ENCODE results near the gene ARX. TPM values are rescaled to one million over a fixed set of nuclear protein-coding genes. Genes with fewer than 3 reads are reported as not detected.

Gene ARX
- total RNA-seq, 2 donors from 2014 or later, result 1.0 TPM; not detected in 1

DNA sequence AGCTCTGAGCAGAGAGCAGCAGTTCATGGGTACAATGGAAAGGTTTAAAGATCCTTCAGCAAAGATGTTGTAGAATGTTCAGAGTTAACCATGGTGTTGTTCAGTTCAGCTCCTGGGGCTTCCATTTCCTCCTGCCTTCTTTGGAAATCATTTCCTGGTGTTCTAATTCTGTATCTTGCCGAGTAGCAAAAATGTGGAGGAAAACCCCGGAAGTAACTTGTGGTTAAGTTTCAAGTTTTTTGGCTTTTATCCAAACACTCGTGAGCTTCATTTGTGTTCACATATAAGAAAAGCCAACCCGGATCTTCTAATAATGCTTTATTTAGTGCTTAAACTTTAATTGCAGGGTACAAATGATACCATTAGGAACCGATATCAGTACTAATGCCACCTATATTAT is 33.6 kb upstream of the ARX start:
- H3K9me3 ChIP-seq, result no peaks in the 10 kb centered on the region
- no peaks in the 10 kb centered on the region for H3K27me3 ChIP-seq
- intact Hi-C loops (cut with DNase I), result no loop called here
- no peak for DNase-seq
- no peak for ATAC-seq
- no peak overlapping the region for H3K27ac ChIP-seq
- H3K4me3 ChIP-seq, result no peak overlapping the region
- no peaks in the 10 kb centered on the region for H3K36me3 ChIP-seq (replicated peaks in 1 of 2; ENCODE audit: insufficient read depth in 1 of 2, low read depth in 2 of 2)
- WGBS, 2 donors, result 29 to 33% methylated on average over 5 of the region's 5 CpGs
- TF ChIP-seq POLR2A (IDR thresholded peaks at IDR 0.05), result no peak
- TF ChIP-seq, protein P1, sequence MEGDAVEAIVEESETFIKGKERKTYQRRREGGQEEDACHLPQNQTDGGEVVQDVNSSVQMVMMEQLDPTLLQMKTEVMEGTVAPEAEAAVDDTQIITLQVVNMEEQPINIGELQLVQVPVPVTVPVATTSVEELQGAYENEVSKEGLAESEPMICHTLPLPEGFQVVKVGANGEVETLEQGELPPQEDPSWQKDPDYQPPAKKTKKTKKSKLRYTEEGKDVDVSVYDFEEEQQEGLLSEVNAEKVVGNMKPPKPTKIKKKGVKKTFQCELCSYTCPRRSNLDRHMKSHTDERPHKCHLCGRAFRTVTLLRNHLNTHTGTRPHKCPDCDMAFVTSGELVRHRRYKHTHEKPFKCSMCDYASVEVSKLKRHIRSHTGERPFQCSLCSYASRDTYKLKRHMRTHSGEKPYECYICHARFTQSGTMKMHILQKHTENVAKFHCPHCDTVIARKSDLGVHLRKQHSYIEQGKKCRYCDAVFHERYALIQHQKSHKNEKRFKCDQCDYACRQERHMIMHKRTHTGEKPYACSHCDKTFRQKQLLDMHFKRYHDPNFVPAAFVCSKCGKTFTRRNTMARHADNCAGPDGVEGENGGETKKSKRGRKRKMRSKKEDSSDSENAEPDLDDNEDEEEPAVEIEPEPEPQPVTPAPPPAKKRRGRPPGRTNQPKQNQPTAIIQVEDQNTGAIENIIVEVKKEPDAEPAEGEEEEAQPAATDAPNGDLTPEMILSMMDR (IDR thresholded peaks at IDR 0.05), result no peak
- no peaks in the 10 kb centered on the region for H3K4me1 ChIP-seq

DNA sequence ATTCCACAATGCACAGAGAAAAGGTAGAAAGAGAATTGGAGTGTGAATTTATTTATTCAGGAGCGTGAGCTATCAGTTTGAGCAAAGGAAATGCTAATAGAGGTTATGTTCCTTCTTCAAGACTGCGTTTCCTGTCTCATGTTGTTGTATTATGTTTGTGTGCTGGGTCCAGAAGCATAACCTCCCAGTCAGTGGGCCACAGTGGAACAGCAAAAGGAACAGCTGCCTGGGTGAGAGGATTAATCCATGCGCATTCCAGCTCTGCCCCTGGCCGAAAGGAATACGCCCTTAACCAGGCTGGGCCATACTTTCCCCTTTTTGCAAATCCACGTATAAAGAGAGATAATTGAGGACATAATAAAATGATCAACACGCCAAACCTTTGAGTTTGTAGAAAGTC is 32.4 kb upstream of the ARX start:
- WGBS, 2 donors, result 71 to 83% methylated on average over 7 of the region's 7 CpGs
- Histone ChIP-seq H3K9me3 (no peaks in the 10 kb centered on the region), H3K27ac (no peak overlapping the region), H3K27me3 (no peaks in the 10 kb centered on the region), H3K4me1 (no peaks in the 10 kb centered on the region), H3K36me3 (replicated peaks in 1 of 2; ENCODE audit: insufficient read depth in 1 of 2, low read depth in 2 of 2) (no peaks in the 10 kb centered on the region), H3K4me3 (no peak overlapping the region)
- ATAC-seq (no peak), DNase-seq (no peak)
- TF ChIP-seq, protein P1 (IDR thresholded peaks at IDR 0.05), result no peak
- TF ChIP-seq POLR2A (IDR thresholded peaks at IDR 0.05), result no peak
- intact Hi-C loops (cut with DNase I), result no loop called here

DNA sequence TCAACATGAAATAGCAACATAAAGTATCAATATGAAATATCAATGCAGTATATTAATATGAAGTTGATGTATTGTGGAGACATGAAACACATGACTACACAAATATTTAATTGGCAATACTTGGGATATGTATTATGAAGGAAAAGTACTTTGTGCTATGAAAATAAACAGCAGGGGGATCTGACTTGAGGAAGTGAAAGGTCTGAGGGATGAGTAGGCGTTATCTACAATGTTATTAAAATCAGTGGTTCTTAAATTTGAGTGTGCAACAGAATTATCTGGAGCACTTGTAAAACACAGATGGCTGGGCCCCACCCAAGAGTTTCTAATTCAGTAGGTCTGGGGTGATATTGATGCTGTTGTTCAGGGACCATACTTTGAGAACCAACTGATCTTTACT is 27.4 kb upstream of the ARX start:
- Histone ChIP-seq H3K27ac (no peak overlapping the region), H3K4me3 (no peak overlapping the region), H3K9me3 (no peaks in the 10 kb centered on the region), H3K36me3 (replicated peaks in 1 of 2; ENCODE audit: insufficient read depth in 1 of 2, low read depth in 2 of 2) (no peaks in the 10 kb centered on the region), H3K4me1 (no peaks in the 10 kb centered on the region), H3K27me3 (no peaks in the 10 kb centered on the region)
- DNase-seq (no peak), ATAC-seq (no peak)
- no peak for TF ChIP-seq POLR2A (IDR thresholded peaks at IDR 0.05)
- intact Hi-C loops (cut with DNase I), result no loop called here
- 71 to 78% methylated on average over 1 of the region's 1 CpG for WGBS, 2 donors

DNA sequence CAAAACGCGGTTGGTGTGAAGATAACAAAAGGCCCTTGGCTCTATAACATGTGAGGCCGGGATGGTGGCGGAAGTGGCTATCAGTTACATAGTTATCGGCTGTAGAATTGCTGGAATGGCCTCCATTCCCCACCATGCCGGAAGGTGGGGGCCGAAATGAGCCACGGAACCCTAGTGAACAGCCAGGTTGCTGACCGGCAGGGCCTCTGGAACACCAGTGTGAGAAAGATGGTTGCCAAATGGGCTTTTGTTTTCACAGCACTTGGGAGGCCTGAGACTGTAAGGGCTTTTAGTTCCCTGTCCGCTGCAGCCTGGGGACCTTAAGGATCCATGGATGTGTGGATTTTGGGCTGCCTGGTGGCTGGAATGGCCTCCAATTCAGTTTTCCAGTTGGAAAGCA is 23.3 kb upstream of the ARX start:
- H3K4me1 ChIP-seq, result no peaks in the 10 kb centered on the region
- no peak overlapping the region for H3K4me3 ChIP-seq
- ATAC-seq, result no peak
- H3K9me3 ChIP-seq, result no peaks in the 10 kb centered on the region
- no peaks in the 10 kb centered on the region for H3K36me3 ChIP-seq (replicated peaks in 1 of 2; ENCODE audit: insufficient read depth in 1 of 2, low read depth in 2 of 2)
- H3K27me3 ChIP-seq, result no peaks in the 10 kb centered on the region
- no peak for DNase-seq
- no peak overlapping the region for H3K27ac ChIP-seq
- TF ChIP-seq, protein P1 (IDR thresholded peaks at IDR 0.05), result no peak
- TF ChIP-seq POLR2A (IDR thresholded peaks at IDR 0.05), result no peak
- intact Hi-C loops (cut with DNase I), result no loop called here
- WGBS, 2 donors, result 84 to 100% methylated on average over 2 to 10 of the region's 10 CpGs

DNA sequence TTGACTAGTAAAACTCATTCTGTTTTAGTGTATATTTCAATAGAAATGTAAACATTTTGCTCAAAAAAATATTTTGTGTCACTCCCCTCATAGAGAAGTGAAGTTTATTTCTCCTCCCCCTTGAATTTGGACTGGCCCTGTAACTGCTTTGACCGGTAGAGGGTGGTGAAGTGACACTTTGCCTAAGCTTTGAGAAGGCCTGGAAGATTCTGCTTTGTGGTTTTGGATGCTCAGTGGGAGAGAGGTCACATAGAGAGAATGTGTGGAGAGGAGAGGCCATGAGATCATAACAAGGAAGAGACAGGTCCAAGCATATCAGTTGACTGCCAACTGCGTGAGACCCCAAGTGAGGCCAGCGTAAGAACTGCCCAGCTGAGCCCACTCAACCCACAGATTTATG is 19.1 kb upstream of the ARX start:
- WGBS, 2 donors, result 73 to 79% methylated on average over 3 of the region's 3 CpGs
- no peak for ATAC-seq
- H3K9me3 ChIP-seq, result no peaks in the 10 kb centered on the region
- TF ChIP-seq, protein P1 (IDR thresholded peaks at IDR 0.05), result no peak
- TF ChIP-seq POLR2A (IDR thresholded peaks at IDR 0.05), result no peak
- H3K27ac ChIP-seq, result no peak overlapping the region
- no peaks in the 10 kb centered on the region for H3K4me1 ChIP-seq
- no peaks in the 10 kb centered on the region for H3K27me3 ChIP-seq
- no peaks in the 10 kb centered on the region for H3K36me3 ChIP-seq (replicated peaks in 1 of 2; ENCODE audit: insufficient read depth in 1 of 2, low read depth in 2 of 2)
- intact Hi-C loops (cut with DNase I), result no loop called here
- no peak overlapping the region for H3K4me3 ChIP-seq
- DNase-seq, result no peak

All from body of pancreas (tissue), 4 donors.